Activated T-cell treated with anti-CD3 and anti-CD28 coated beads, Interleukin-2, amount 50 U/mL, for 72 hours (primary cell): Measurements from ENCODE around the gene PARVB. TPM values are rescaled to one million over a fixed set of nuclear protein-coding genes. Genes with fewer than 3 reads are reported as not detected.

Source experiments
- ATAC-seq, 2 donors: fragments of 150-1000 bp; cut with Tn5 transposase; replicated peaks in 1 of 2; 2 replicates each; pipeline ENCODE4 v1.10.0; 2021; ENCODE audit warnings: moderate library complexity in 2 of 2, mild to moderate bottlenecking in 1 of 2
- DNase-seq, 2 donors: peaks; one replicate each; pipeline ENCODE4 v3.0.0; 2021 to 2022; ENCODE audit warnings: mixed read lengths in 1 of 2
- H3K27ac Mint-ChIP-seq: one replicate; pipeline ENCODE4 v1.8.0; 2022; ENCODE audit warnings: mild to moderate bottlenecking, moderate library complexity, mixed read lengths
- H3K27me3 Mint-ChIP-seq: one replicate; pipeline ENCODE4 v1.8.0; 2022; ENCODE audit warnings: low read depth, mixed read lengths
- H3K36me3 Mint-ChIP-seq, 2 donors: one replicate each; pipeline ENCODE4 v1.8.0; 2022; ENCODE audit warnings: mixed read lengths in 2 of 2, mild to moderate bottlenecking in 1 of 2; ENCODE audit not compliant: insufficient read depth in 2 of 2
- H3K4me1 Mint-ChIP-seq: one replicate; pipeline ENCODE4 v1.8.0; 2022; ENCODE audit warnings: low read depth, mixed read lengths
- H3K4me3 Mint-ChIP-seq, 2 donors: one replicate each; pipeline ENCODE4 v1.8.0; 2022; ENCODE audit warnings: mild to moderate bottlenecking in 2 of 2, mixed read lengths in 2 of 2, moderate library complexity in 2 of 2
- H3K9me3 Mint-ChIP-seq, 2 donors: one replicate each; pipeline ENCODE4 v1.8.0; 2022; ENCODE audit warnings: mixed read lengths in 2 of 2
- total RNA-seq, 2 donors: library from RNA; stranded (reverse); gene quantifications; one replicate each; pipeline ENCODE4 v1.2.3, GENCODE V29; 2022

The PARVB gene, protein sequence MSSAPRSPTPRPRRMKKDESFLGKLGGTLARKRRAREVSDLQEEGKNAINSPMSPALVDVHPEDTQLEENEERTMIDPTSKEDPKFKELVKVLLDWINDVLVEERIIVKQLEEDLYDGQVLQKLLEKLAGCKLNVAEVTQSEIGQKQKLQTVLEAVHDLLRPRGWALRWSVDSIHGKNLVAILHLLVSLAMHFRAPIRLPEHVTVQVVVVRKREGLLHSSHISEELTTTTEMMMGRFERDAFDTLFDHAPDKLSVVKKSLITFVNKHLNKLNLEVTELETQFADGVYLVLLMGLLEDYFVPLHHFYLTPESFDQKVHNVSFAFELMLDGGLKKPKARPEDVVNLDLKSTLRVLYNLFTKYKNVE
- total RNA-seq, result 10 to 100 TPM; 28.4 to 55.7 TPM

DNA sequence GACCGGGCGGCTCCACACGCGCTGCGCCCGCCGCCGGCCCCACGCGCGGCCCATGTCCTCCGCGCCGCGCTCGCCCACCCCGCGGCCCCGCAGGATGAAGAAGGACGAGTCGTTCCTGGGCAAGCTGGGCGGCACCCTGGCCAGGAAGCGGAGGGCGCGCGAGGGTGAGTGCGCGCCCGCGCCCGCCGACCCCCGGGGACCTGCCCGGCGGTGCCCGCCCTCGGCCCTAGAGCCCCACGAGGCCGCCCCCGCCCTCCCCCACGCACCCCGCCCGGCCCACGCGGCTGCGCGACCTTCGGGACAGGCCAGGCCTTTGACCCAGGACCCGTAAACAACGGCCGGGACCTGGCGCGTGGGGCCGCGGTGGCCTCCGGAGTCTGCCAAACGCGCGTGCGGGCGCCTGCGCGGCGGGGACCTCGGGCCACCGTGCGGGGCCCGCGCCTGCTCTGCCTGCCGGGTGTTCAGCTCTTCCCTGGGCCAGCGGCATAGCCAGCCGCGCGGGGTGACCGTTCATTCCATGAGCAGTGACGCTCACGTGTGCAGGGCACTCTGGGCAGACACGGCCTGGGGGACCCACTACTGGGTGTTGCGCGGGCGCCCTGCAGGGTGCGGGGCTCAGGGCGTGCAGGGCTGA, at the start of gene PARVB:
Gene PARVB, plus strand, starts transcription at position 15 of the 634 bp plus-strand sequence. Its CDS starts 38 bp downstream, at position 53.
- ATAC-seq (peak; percentile 30 to 33), DNase-seq (peak; percentile 25 to 41)
- peak within 1 kb of the TSS; percentile 67 for H3K27ac Mint-ChIP-seq
- H3K4me1 Mint-ChIP-seq, result peaks cover 34% of the 10 kb centered on the region
- no peaks in the 10 kb centered on the region for H3K27me3 Mint-ChIP-seq
- no peaks in the 10 kb centered on the region for H3K36me3 Mint-ChIP-seq
- H3K4me3 Mint-ChIP-seq, result peak within 1 kb of the TSS; percentile 86 to 94
- H3K9me3 Mint-ChIP-seq, result no peaks in the 10 kb centered on the region

DNA sequence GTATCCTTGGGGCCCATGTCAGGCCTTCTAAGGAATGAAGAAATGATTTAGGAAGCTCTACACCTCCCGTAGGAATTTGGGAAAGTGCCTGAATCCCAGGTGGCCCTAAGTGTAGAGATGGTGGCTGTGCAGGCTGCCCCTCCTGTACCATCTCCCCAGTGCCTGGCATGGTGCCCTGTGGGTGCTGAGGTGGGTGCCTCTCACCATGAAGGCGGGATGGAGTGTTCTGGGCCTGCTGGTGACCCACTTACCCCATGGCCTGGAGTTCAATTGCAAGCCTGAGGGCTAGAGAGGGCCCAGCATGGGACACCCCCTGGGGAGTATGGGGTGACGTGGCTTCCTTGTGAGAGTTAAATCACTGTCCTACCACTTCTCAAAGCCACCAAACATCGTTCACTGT, 49.1 kb upstream of the PARVB start:
- H3K27me3 Mint-ChIP-seq, result no peaks in the 10 kb centered on the region
- peaks cover 7 to 20% of the 10 kb centered on the region in 2 donors for H3K36me3 Mint-ChIP-seq
- no peaks in the 10 kb centered on the region for H3K9me3 Mint-ChIP-seq
- H3K4me1 Mint-ChIP-seq, result no peaks in the 10 kb centered on the region
- DNase-seq, result no peak
- H3K4me3 Mint-ChIP-seq, result no peak overlapping the region
- ATAC-seq, result no peak
- H3K27ac Mint-ChIP-seq, result no peak overlapping the region

- H3K9me3 Mint-ChIP-seq, result no peaks in the 10 kb centered on the region
- H3K36me3 Mint-ChIP-seq, result peaks cover 7 to 28% of the 10 kb centered on the region in 2 donors
- H3K4me3 Mint-ChIP-seq, result no peak overlapping the region
- ATAC-seq (no peak), DNase-seq (no peak)
- no peaks in the 10 kb centered on the region for H3K27me3 Mint-ChIP-seq
- H3K4me1 Mint-ChIP-seq, result no peaks in the 10 kb centered on the region
- no peak overlapping the region for H3K27ac Mint-ChIP-seq
Observed at GRCh38 chr22:43976861-43977795, 47.0 kb upstream of the PARVB start.

DNA sequence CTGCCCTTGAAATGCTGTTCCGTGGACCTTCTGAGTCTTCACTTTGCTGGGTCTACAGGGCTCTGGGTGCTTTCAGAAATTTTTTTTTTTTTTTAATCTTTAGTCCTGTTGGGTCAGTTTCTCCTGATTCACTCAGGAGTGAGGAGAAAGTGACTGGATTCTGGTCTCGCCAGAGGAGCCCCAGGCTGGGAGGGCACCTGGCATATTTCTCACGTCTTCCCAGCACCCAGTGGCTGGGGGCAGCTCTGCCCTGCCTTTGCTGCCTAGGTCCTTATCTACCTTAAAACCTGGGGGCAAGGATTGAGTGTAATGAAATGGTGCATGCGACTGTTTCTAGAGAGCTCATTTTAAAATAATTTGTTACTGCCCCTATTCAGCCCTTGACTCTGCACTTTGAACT, 45.5 kb upstream of the PARVB start:
- H3K9me3 Mint-ChIP-seq, result no peaks in the 10 kb centered on the region
- no peaks in the 10 kb centered on the region for H3K4me1 Mint-ChIP-seq
- no peak overlapping the region for H3K4me3 Mint-ChIP-seq
- H3K36me3 Mint-ChIP-seq, result peaks cover 7 to 28% of the 10 kb centered on the region in 2 donors
- H3K27me3 Mint-ChIP-seq, result no peaks in the 10 kb centered on the region
- ATAC-seq (no peak), DNase-seq (no peak)
- H3K27ac Mint-ChIP-seq, result no peak overlapping the region

GRCh38 chr22:43980579-43980978, 43.5 kb upstream of the PARVB start:
- DNase-seq (no peak), ATAC-seq (no peak)
- Mint-ChIP-seq H3K4me3 (no peak overlapping the region), H3K9me3 (no peaks in the 10 kb centered on the region), H3K4me1 (no peaks in the 10 kb centered on the region), H3K36me3 (peaks cover 4 to 25% of the 10 kb centered on the region in 2 donors), H3K27ac (no peak overlapping the region), H3K27me3 (no peaks in the 10 kb centered on the region)

DNA sequence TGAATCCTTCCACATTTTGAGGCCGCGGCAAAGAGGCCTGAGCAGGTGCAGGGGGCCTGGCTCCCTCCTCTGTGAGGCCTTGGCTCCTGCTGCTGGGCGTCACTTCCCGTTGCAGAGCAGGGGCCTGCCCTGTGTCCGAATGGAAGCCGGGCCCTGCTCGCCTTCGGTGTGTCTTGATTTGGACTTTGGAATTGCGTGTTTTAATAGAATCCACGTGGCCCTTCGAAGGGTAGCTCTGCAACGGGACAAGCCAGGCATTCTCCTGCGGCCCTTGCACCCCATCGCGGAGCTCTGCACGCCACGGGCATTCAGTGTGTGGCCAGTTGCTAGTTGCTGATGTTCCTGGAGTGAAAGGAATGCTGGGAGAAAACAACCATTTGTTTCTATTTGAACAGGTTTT, 43.1 kb upstream of the PARVB start:
- no peaks in the 10 kb centered on the region for H3K4me1 Mint-ChIP-seq
- H3K4me3 Mint-ChIP-seq, result no peak overlapping the region
- no peaks in the 10 kb centered on the region for H3K27me3 Mint-ChIP-seq
- no peak overlapping the region for H3K27ac Mint-ChIP-seq
- no peak for DNase-seq
- H3K9me3 Mint-ChIP-seq, result no peaks in the 10 kb centered on the region
- H3K36me3 Mint-ChIP-seq, result peaks cover 2 to 21% of the 10 kb centered on the region in 2 donors
- ATAC-seq, result no peak

DNA sequence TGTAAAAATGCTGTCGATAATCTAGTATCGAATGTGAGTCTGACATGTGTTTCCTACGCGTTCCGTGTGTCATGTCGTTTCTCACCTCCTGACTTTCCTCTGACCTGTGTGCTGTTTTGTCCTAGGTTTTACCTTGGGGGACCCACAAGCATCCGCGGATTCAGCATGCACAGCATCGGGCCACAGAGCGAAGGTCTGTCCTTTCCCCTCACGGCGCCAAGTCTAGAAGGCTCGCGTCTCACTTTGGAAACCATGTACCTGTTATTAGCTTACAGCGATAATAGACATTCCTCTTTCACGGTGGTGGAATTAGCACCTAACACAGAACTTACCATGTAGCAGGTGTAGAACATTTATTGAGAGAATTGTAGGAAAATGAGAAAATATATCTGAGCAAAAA, 40.3 kb upstream of the PARVB start:
- no peaks in the 10 kb centered on the region for H3K4me1 Mint-ChIP-seq
- no peak overlapping the region for H3K27ac Mint-ChIP-seq

DNA sequence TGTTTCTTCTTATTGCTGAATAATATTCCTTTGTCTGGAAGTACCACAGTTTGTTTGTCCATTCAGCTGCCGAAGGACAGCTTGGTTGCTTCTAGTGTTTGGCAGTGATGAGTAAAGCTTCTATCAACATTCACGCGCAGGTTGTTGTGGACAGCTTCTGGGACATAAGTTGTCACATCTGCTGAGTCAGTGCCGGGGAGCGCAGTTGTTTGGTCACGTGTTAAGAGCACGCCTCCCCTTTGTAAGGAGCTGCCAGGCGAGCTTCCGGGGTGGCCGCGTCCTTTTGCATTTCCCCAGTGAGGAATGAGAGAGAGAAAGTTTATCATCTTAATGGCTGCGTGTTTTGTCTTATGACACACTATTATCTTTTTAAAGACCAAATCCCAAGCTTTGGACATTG, 38.6 kb upstream of the PARVB start:
- Mint-ChIP-seq H3K4me1 (no peaks in the 10 kb centered on the region), H3K4me3 (no peak overlapping the region), H3K9me3 (no peaks in the 10 kb centered on the region), H3K27ac (no peak overlapping the region), H3K27me3 (no peaks in the 10 kb centered on the region), H3K36me3 (peaks cover 0 to 8% of the 10 kb centered on the region in 2 donors)
- DNase-seq, result no peak
- no peak for ATAC-seq

More for the DNA sequence above, 40.3 kb upstream of the PARVB start:
- H3K9me3 Mint-ChIP-seq, result no peaks in the 10 kb centered on the region
- ATAC-seq (no peak), DNase-seq (no peak)
- H3K36me3 Mint-ChIP-seq, result peaks cover 2 to 17% of the 10 kb centered on the region in 2 donors
- no peaks in the 10 kb centered on the region for H3K27me3 Mint-ChIP-seq
- no peak overlapping the region for H3K4me3 Mint-ChIP-seq

DNA sequence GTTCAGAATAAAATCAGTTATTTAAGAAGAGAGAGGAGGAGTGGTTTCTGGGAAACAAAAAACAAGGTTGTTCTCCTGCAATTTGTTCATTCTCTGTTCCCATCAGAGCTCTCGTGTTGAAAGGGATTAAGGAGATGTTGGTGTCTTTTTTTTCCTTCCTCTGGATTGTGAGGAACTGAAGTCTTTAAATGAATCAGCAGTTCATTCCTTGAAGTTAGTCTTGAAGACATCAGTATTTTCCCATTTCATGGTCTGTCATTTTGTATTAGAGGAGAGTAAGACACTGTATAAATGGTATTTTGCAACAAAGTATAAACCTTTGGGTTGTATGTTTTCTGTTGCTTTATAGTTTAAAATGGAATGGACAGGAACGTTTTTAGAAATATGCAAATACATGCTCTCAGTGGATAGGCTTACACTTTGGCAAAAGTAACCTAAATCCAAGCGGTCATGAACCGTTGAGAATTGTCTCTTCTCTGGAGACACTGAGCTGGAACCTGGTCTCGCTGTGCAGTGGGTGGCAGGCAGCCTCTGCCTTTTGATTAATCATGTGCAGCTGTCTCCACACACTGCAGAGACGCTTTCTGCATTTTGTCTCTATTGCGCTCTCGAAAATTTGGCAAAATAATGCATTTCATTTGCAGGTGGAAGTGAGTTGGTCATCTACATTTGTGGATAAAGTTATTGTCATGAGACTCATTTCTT, 35.8 kb upstream of the PARVB start:
- Mint-ChIP-seq H3K27me3 (no peaks in the 10 kb centered on the region), H3K36me3 (peaks cover 0 to 8% of the 10 kb centered on the region in 2 donors), H3K9me3 (no peaks in the 10 kb centered on the region), H3K4me3 (no peak overlapping the region), H3K4me1 (peaks cover 5% of the 10 kb centered on the region), H3K27ac (no peak overlapping the region)
- no peak for DNase-seq
- ATAC-seq, result no peak

GRCh38 chr22:43988960-43989359, 35.1 kb upstream of the PARVB start:
- H3K9me3 Mint-ChIP-seq, result no peaks in the 10 kb centered on the region
- no peak overlapping the region for H3K4me3 Mint-ChIP-seq
- DNase-seq (no peak), ATAC-seq (no peak)
- H3K36me3 Mint-ChIP-seq, result peaks cover 0 to 8% of the 10 kb centered on the region in 2 donors
- peaks cover 7% of the 10 kb centered on the region for H3K4me1 Mint-ChIP-seq
- H3K27me3 Mint-ChIP-seq, result no peaks in the 10 kb centered on the region
- no peak overlapping the region for H3K27ac Mint-ChIP-seq

DNA sequence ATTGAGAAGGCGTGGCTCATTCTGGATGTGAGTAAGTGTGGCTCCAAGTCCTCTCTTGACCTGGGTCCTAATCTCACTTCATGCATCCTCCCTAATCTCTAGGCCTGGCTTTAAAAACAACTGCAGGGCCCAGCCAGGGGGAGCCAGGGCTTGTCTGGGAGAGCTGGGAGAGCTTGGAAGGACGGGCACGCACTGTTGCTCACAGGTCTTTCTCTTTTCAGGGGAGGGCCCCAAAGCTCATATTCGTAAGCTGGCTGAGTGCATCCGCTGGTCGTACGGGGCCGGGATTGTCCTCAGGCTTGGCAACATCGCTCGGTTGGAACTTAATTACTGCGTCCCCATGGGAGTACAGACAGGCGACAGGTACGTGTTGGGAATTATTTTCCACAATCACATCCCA, 34.1 kb upstream of the PARVB start:
- Mint-ChIP-seq H3K4me1 (peaks cover 10% of the 10 kb centered on the region), H3K27me3 (no peaks in the 10 kb centered on the region), H3K9me3 (no peaks in the 10 kb centered on the region), H3K36me3 (peaks cover 0 to 8% of the 10 kb centered on the region in 2 donors), H3K27ac (no peak overlapping the region), H3K4me3 (no peak overlapping the region)
- ATAC-seq (no peak), DNase-seq (no peak)

DNA sequence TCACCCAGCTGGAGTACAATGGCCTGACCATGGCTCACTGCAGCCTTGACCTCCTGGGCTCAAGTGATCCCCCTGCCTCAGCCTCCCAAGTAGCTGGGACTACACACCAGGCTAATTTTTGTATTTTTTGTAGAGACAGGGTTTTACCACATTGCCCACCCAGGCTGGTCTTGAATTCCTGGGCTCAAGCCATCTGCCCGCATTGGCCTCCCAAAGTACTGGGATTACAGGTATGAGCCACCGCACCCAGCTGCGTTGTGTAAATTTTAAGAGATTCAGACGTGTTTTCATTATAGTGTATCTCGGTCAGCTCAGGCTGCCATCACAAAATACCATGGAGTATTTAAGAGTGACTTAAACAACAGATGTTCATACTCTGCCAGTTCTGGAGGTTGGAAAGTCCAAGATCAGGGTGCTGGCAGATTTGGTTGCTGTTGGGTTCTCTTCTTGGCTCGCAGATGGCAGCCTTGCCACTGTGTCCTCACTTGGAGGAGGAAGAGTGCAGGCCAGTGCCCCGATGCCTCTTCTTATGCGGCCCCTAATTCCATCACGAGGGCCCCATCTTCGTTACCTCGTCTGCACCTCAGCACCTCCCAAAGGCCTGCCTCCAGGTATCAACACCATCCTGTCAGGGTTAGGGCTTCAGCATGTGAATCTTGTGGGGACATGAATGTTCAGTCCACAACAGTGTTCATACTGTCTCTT, 32.6 kb upstream of the PARVB start:
- ATAC-seq (no peak), DNase-seq (no peak)
- Mint-ChIP-seq H3K27ac (no peak overlapping the region), H3K36me3 (peaks cover 1 to 8% of the 10 kb centered on the region in 2 donors), H3K9me3 (no peaks in the 10 kb centered on the region), H3K27me3 (no peaks in the 10 kb centered on the region), H3K4me1 (peaks cover 19% of the 10 kb centered on the region), H3K4me3 (no peak overlapping the region)
